ENCODE measurements around the gene CTTNBP2.
A peak's percentile ranks its signal among the peaks of the same experiment; 100 is the strongest.
"Not testable (repeated sequence)": the region's sequence is repeated elsewhere in the genome, so short reads cannot be mapped to it uniquely, and the experiment has no call there.

The CTTNBP2 gene

GRCh38 chr7:117737926-117738325 lies 135.3 kb downstream of the CTTNBP2 start:
- no peak for DNase-seq (ENCODE audit: low spot score)

DNA sequence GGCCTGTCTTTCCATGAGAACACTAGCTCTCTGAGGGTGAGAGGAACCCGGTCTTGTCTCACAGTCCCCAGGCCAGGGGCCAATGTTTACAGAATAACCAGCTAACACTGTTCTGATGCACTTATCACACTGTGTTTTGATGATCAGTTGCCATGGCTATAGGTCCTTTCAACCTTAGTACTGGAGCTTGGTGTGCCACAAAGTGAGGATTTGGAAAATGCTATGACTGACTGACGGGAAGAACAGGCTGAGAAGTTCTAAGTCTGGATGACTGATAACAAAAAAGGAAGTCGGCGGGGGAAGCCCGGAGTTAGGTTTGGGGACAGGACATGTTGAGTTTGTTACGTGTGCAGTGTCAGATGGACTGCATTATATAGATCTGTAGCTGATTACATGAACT lies 141.8 kb downstream of the CTTNBP2 start:
- no peak for DNase-seq (ENCODE audit: low spot score)

- DNase-seq (ENCODE audit: low spot score) = no peak
These were observed 142.9 kb downstream of the CTTNBP2 start for GRCh38 chr7:117730390-117730789.

DNA sequence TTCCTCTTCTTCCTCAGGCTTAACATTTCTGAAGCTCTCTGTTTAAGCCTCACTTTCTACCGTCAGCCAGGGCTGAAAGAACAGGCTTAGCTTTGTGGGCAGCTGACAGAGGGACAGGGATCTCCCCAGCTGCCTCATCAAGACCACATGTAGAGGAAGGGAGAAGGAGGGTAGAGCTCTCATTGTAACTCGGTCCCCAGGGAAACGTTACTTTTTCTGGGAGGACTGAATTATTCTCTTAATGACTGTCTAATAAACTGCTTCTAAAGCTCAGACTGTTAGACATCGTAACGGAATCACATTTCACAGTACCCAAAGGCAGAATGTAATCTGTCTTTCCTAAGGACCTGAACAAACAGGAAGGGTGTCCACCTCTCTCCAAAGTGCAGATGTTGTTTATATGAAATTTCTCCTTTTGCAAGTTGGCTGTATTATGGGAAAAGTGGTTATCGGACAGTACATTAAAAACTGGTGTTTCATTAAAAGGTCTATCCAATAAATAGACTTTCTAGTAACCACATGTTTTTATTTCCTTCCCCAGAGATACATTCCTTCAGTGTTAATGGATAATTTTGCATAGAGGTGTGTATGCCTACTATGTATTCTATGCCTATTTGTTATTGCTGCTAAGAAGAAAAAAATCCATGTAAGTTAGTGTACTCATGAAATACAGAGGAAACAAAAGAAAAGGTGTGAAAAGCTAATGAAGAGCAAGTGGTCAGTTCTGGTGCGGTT lies 144.2 kb downstream of the CTTNBP2 start:
- DNase-seq (ENCODE audit: low spot score) = no peak

DNA sequence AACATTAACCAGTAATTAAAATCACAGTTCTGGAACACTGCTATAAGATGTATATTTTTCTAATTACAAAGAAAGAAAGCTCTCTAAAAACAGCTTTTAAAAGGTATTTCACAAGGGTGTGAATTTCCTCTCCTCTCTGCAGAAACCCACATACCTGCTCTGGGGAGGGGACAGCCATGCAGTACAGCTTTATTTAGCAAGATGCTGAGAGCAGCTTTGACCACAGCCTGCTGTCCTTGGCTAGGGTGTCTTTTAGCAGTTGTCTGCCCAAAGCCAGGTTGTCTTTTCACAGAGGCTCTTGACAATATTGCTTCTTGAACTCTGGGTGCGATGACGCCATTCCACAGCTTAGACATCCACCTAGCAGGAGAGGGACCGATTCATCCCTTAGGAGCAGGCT lies 148.3 kb downstream of the CTTNBP2 start:
- no peak for DNase-seq (ENCODE audit: low spot score)

- DNase-seq (ENCODE audit: low spot score) = no peak
These were observed 153.9 kb downstream of the CTTNBP2 start for GRCh38 chr7:117719377-117719776.

- DNase-seq (ENCODE audit: low spot score) = no peak
These were observed 155.0 kb downstream of the CTTNBP2 start for GRCh38 chr7:117718116-117718835.

- DNase-seq (ENCODE audit: low spot score) = no peak
These were observed 155.9 kb downstream of the CTTNBP2 start for GRCh38 chr7:117717357-117717756.

DNA sequence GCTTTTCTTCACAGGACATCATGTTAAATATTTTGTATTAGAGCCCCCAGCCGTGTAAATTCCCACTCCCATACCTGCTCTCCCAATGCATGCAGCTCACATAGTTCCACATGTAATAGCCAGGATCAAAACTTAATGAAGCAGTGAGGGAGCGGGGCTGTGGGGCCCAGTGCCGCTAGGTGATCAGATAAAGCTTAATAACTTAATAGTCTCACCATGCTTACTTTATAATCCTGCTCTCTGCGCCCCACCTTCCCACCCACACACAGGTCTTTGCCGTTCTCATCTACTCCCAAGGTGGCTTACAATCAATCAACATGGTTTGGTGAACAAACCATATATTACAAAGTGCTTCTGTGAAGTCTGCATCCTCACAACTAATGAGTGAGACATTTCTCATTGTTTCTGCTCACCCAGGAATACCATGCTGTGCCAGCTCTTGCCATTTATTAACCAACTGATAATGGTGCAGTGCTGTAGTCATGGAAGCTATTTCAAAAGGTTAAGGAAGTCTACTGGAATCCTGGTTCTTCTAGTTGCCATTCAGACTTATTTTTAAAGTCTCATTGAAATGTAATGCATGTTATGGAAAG lies 156.4 kb downstream of the CTTNBP2 start:
- DNase-seq (ENCODE audit: low spot score) = no peak

- DNase-seq (ENCODE audit: low spot score) = peak; percentile 76
These were observed 157.3 kb downstream of the CTTNBP2 start for GRCh38 chr7:117715784-117716445.

- DNase-seq (ENCODE audit: low spot score) = no peak
These were observed 161.7 kb downstream of the CTTNBP2 start for GRCh38 chr7:117711556-117711955.

GRCh38 chr7:117708173-117708572 lies 165.1 kb downstream of the CTTNBP2 start:
- DNase-seq (ENCODE audit: low spot score) = not testable (repeated sequence)

DNA sequence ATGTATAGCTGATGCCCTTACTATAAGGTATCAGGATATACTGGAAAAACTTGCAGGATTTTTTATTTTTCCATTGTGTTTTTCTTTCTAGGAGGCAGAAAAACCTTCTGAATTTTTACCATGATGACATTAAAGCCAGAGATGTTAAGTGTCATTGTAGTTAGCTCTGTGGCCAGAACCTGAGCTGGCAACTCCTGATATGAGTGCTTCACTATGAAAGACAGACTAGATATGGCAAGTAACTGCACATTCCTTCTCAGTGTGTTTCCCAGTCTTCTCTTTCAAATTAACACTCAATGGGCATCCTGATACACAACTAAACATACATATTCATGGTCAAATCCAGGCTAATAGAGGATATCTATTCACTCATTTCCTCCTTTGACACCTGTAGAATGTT lies 166.2 kb downstream of the CTTNBP2 start:
- DNase-seq (ENCODE audit: low spot score) = no peak

GRCh38 chr7:117706210-117706609 lies 167.0 kb downstream of the CTTNBP2 start:
- no peak for DNase-seq (ENCODE audit: low spot score)

- DNase-seq (ENCODE audit: low spot score) = no peak
These were observed 167.6 kb downstream of the CTTNBP2 start for GRCh38 chr7:117705630-117706029.

- no peak for DNase-seq (ENCODE audit: low spot score)
These were observed 169.2 kb downstream of the CTTNBP2 start for GRCh38 chr7:117704063-117704462.

DNA sequence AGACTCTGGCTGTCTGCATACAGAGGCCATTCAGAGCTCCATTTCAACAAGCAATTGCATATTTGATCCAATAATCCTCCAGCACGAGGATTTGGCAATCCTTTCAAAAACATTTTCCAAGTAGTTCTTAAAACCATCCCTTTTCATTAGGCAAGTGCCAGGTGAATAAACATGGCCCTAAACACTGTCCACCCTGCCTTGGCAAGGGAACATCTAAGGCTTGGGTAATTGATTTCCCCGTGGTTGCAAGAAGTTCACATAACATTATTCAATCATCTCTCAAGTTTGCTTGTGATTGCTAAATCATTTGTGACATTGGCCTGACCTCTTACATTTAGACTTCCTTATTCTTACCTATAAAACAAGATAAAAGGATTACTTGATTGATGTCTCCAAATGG lies 175.2 kb downstream of the CTTNBP2 start:
- DNase-seq (ENCODE audit: low spot score) = no peak

- DNase-seq (ENCODE audit: low spot score) = no peak
These were observed 180.9 kb downstream of the CTTNBP2 start for GRCh38 chr7:117692338-117692737.

DNA sequence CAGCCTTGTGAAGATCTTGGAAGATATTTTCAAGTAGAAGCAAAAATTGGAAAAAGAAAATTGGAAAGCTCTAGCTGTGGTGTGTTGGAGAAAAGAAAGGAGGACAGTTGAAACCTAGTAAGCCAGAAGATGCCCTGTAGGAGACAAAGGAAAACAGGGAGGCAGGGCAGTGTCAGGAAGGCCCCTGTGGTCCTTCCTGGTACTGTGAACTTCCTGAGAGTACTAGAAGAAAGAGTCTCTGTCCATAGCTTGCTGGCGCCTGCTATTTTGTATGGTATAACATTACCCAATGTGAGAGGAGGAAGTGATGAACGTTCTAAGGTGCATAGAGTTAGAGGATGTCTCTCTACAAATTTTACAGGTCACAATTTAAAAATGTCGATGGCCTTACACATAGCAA lies 183.1 kb downstream of the CTTNBP2 start:
- no peak for DNase-seq (ENCODE audit: low spot score)

GRCh38 chr7:117689406-117689805 lies 183.8 kb downstream of the CTTNBP2 start:
- DNase-seq (ENCODE audit: low spot score) = no peak

DNA sequence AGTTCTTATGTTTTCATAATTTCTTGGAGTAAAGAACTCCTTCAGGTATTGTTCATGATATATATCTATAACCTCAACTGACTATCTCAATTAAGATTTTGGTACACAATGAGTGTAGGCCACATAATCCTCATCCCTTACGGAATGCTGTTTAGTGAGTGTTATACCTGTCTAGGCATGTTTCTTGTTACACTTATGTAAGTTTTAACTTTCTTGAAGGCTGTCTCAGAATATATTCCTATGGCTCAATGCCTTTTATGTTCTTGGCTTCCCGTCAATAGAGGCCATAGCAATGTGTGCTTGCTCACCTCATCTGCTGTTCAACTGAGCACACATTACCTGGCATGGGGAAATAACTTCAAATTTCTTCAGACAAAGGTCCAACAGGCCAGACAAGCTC lies 185.1 kb downstream of the CTTNBP2 start:
- no peak for DNase-seq (ENCODE audit: low spot score)

GRCh38 chr7:117686311-117686935 lies 186.8 kb downstream of the CTTNBP2 start:
- DNase-seq (ENCODE audit: low spot score) = no peak

Measured in NAMALWA (cell line).